GM21381 (cell line): ENCODE measurements around the gene SARDH.

Source experiments
- ATAC-seq: cut with Tn5 transposase; IDR thresholded peaks from one replicate; pipeline ENCODE4 v1.9.1; 2021; ENCODE audit warnings: mild to moderate bottlenecking, moderate library complexity; ENCODE audit not compliant: unreplicated experiment

The SARDH gene

DNA sequence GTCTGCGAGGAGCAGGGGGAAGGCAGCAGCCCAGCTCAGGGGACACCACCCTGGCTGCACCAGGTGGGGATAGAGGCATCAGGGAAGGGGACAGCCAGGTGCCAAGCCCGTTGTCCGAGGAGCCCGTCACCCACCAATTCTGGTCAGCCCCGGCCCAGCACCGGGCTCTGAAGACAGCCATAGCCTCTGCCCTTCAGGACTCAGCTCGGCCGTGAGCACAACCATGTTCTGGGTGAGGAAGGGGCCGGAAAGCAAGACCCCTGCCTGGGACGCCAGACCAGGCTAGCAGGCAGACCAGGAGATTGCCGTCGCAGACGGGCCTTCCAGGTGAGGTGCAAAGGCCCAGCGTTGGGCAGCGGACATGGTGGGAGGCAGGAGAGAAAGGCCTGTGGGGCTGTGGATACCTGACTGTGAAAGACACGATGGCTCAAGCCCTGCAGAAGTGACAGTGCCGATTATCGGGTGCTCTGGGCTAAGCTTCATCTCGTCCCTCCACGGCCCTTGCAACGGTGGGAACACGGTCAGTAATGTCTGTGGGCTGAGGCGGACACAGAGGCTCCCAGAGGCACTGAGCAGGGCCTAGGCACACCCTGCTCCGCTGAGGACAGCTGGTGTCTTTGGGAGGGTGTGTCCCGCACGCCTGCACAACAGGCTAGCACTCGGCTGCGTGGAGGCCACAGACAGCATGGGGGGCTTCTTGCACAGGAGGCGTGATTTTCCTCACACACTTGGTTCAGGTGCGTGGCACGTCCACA is 65.5 kb downstream of the SARDH start:
- ATAC-seq, result no peak

DNA sequence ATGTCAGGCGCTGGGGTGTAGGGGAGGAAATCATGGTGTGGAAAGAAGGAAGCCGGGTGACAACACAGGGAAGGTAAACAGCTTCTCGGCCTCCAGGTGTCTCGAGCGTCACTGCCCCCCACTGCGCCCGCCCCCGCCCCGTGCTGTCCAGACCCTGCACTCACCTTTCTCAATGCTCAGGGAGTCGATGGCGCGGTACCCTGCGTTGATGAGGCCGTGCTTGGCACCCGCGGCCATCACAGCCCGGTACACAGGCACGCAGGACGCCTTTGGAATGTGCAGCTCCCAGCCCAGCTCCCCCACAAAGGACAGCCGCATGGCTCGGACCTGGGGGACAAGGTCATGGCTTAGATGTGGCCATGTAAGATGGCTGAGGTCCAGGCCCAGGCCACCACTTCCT is 66.8 kb downstream of the SARDH start:
- ATAC-seq, result no peak

DNA sequence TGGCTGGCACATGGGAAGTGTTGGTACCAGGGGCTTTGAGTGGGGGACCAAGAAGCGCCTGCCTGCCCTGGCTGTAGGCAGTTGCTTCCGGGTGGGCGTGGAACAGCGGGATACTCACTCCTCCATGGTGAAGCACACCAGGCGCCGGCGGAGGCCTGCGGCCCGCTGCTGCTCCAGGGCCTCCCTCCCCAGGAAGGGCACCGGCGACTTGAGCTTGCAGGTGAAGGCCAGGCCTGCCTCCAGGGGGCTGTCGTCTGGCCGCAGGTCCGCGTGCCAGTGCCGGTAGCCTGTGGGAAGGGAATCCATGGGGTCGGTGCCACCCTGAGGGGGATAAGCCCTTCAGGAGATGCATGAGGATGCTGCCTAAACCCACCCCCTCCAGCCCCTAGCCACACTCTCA is 67.7 kb downstream of the SARDH start:
- no peak for ATAC-seq

GRCh38 chr9:133669182-133669801 is 68.9 kb downstream of the SARDH start:
- ATAC-seq, result no peak

DNA sequence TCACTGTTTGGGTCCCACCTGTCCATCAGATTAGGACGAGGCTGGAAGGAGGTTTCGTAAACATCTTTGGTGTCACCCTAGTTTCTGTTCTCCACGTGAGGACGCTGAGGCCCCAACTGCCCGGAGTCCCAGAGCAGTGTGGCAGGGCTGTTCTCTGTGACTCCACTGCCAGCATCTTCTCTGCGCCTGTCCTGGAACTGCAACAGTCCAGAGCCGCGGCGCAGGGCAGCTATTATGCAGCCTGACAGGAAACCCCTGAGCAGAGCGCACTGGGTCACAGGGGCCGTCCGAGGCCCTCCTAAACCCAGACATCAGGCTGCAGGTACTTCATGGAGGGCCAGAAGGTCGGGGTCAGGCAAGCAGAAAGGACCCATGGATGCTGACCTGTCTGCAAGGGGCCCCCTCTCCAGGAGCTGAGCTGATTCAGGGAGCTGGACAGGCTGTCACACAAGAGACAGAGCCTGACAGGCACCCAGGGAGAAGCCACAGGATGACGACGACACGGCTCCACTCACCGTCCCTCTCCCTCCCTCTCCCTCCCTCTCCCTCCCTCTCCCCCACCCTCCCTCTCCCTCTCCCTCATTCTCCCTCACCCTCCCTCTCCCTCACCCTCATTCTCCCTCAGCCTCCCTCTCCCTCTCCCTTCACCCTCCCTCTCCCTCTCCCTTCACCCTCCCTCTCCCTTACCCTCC is 70.2 kb downstream of the SARDH start:
- no peak for ATAC-seq

- no peak for ATAC-seq
Measured at GRCh38 chr9:133666845-133667244, 71.3 kb downstream of the SARDH start.

- no peak for ATAC-seq
Measured at GRCh38 chr9:133666387-133666786, 71.8 kb downstream of the SARDH start.

GRCh38 chr9:133665535-133665934 is 72.6 kb downstream of the SARDH start:
- ATAC-seq, result no peak

DNA sequence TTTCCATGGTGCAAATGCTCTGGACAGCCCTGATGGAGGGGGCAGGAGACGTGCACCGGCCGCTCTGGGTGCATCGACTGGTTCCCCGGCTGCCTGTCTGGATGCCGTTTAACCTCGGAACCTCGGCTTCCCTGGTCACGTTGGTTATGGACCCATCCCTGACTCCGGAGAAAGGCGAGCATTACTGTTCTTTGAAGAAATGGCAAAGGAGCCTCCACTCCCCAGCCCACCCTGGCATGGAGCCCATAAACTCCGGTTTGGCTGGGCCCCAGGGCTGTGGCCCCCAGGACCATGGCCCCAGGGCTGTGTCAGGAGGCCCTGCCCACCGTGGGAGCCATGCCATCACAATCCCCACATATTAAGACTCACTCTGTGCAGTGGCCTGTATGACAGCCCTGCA is 73.1 kb downstream of the SARDH start:
- no peak for ATAC-seq

DNA sequence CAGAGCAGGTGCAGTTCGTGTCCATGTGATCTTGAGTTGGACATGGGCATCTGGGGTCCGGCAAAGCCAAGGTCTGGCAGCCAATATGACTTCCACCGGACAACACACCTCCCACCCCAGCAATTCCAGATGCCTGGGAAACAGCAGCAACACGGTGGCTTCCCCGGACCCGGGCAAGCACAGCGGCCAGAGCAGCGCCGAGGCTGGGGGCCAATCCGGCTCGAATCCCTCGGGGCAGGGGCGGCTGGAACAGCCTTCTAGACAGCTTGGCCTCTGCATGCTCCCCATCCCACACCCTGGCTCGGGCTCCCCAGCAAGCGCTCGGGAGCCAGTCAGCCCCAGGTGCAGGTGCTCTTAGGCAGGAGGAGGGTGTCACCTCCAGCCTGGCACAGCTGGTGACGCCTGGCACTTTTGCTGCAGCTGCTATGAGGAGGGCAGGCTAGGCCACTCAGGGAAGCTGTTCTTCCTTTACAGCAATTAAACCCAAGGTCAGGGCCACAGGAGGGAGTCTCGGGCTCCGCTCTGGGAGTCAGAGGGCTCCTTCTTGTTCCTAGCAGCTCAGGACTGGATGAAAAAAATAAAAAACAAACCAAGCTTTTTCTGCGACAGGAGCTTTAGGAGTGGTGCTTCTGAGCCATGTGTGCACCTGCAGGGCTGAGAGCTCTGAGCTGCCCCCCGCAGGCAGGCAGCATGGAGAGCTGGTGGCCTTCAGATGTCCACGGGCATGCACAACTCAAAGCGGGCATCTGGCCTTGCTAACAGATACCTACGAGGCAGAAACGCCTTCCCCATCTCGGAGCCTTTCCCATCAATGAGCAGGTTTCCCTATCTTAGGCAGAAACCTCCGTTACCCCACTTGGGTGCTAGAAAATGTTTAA is 73.7 kb downstream of the SARDH start:
- ATAC-seq, result no peak

- no peak for ATAC-seq
Measured at GRCh38 chr9:133661846-133662540, 76.2 kb downstream of the SARDH start.

GRCh38 chr9:133659516-133659915 is 78.6 kb downstream of the SARDH start:
- ATAC-seq, result no peak

DNA sequence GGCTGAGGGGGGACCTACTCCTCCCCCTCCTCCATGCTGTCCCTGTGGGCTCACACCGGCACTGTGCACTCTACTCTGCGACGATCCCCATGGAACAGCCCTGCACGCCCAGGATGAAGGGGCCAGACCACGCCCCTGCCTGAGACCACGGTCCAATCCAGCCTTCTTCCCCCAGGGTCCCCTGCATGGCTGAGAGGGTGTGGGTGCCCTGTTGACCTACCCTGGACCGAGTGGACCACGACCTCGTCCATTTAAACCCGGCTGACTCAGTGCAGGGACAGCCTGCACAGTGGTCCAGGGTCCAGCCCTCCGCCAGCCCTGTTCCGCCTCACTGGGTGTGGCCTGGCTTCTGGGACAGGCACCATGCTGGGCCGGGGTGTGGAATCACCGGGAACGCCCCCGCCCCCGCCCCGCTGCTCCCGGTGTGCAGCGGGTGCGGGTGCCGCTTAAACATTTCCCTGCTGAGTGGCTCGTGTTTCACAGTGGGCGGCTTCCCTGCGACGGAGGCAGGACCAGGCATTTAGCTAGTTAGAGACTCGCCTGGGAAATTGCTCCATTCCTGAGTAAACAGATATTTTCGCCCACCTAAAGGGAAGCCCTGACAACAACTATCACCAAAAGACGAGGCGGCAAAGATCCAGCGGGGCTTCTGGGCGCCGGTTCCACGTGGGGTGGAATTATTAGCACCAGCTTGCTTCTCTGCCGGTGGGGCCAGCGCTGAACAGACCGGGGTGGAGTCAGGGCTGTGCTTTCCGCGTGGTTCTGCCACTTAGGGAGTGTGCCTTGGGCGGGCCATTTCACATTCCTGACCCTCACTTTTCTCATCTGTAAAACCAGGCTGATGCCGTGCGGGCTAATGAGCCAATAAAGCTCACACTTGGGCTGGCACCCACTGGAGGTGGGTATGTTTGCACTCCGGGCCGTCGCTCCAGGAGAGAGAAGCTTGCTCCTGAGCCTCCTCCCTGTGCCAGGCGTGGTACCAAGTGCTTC is 79.4 kb downstream of the SARDH start:
- no peak for ATAC-seq

DNA sequence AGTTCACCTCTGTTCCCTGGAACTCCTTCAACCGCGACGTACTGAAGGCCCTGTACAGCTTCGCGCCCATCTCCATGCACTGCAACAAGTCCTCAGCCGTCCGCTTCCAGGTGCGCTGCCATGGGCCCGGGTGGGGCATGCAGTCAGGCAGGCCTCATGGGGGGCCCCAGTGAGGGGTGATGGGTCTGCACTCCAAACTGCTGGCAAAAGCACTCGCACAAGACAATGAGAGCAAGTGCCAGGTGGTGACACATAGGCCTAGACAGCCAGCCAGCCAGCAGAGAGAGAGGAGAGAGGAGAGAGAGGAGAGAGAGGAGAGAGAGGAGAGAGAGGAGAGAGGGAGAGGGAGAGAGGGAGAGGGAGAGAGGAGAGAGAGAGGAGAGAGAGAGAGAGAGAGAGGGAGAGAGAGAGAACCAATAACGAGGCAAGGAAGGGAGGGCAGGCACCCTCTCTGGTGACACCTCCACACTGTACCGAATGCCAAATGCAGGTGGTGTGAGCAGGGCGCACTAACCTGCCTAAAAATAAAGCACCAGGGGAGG is 81.0 kb downstream of the SARDH start:
- ATAC-seq, result no peak

DNA sequence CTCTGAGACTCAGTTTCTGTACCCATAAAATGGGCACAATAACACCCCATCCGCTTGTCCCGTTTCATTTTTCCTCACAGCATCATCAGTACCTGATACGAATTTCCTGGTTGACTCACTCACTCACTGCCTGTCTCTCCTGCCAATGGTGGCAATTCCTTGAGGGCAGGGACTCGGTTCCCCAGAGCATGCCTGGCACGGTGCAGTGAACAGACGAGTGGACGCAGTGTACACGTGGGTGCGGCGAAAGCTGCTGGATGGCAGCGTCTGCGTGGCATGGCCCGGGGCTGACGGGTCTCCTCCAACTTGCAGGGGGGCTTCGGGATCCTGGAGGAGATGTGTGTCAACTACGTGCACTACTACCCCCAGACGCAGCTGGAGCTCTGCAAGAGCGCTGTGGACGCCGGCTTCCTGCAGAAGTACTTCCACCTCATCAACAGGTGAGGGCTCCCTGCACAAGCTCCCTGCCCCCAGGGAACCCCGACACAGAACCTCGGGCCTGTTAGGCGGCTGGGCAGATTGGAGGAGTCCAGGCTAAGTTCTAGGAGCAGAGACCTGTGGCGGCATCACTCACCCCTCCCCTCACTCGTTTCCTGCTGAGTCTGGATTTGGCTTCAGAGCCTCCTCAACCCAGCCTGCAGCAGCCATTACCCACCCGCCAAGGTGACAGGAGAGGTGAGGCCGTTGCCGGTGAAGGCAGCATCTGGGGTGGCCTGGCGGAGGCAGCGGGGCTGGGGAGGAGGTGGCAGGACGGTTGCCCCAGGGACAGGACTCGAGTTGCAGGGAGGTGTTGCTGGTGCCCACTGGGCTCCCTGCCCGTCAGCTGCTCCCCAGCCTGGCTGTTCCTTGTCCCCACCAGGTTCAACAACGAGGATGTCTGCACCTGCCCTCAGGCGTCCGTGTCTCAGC is 81.7 kb downstream of the SARDH start:
- ATAC-seq, result no peak

DNA sequence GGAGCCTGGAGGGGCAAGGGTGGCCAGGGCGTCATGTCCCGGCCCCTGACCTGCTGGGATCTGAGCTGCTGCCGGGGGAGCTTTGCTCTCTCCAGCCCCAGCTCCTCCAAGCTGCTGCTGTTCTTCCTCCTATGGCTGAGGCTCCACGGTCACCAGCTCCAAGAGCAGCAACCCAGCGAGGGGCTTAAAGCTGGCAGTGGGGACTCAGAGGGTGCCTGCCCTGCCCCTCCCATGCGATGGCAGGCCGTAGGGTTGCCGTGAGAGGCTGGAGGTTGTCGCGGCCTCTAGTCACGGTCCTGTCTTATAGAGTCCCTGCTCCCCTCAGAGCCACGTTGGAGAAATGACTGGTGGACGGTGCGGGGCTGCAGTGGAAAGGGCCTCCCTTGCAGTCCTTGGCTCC is 82.5 kb downstream of the SARDH start:
- no peak for ATAC-seq

DNA sequence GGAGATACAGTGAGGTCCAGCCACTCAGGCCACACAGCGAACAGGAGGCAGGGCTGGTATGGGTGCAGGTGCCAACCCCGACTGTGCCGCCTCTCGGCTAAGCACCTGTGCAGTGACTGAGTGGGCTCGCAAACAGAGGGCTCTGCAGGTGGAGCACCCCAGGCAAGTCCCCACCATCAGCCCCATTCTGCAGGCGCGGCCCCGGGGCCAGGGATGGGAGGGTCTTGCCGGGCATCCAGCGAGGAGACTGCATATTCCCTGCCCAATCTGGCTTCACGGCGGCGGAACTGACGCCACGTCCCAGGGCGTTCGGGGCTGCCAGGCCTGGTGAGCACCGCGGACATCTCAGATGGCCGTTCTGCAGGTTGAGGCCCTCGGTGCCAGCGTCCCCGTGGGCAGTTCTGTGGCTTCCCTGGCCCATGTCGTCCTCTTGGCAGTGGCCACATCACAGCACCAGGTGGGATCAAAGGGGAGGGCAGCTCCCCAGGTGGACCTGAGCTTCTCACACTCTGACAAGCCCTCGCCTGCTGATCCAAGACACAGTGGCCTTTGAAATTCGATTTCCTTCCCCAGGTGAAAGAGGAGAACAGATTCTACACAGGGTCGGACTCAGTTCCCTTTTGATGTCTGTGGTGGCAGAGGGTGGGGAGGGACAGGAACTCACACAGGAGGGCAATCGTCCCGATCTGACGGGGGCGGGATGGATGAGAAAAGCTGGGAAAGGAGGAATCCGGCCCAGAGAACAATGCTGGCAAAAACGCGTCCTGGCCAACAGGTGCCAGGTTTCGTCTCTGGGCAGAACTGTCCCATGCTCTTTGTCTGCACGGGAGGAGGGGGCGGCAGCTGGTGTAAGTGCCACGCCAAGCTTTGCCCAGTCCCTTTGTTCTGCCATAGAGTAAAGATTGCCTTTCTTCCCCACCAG is 83.2 kb downstream of the SARDH start:
- ATAC-seq, result no peak
